ENCODE results near the gene ATP6V1C2. TPM values are rescaled to one million over a fixed set of nuclear protein-coding genes. Genes with fewer than 3 reads are reported as not detected.

ATP6V1C2 gene
- total RNA-seq, 4 donors from 2014 or later = 130 to 418 (median 211) TPM

GRCh38 chr2:10792001-10792634, 70.7 kb downstream of the ATP6V1C2 start:
- TF ChIP-seq POLR2A (IDR thresholded peaks at IDR 0.05) (no peak), CTCF (IDR thresholded peaks at IDR 0.05) (no peak)
- intact Hi-C loops (cut with DNase I; ENCODE audit: low total_unique reads) = no loop called here
- H3K4me3 ChIP-seq (ENCODE audit: low read depth, poor library complexity, severe bottlenecking) = no peak overlapping the region
- whole genome bisulfite sequencing, 2 donors = 71 to 77% methylated on average over 2 of the region's 2 CpGs
- no peak for DNase-seq (ENCODE audit: low spot score in 2 of 2)

GRCh38 chr2:10792660-10793400, 71.4 kb downstream of the ATP6V1C2 start:
- intact Hi-C loops (cut with DNase I; ENCODE audit: low total_unique reads) = no loop called here
- no peak overlapping the region for H3K4me3 ChIP-seq (ENCODE audit: low read depth, poor library complexity, severe bottlenecking)
- DNase-seq (ENCODE audit: low spot score in 2 of 2) = no peak
- TF ChIP-seq POLR2A (IDR thresholded peaks at IDR 0.05) = no peak
- no peak for TF ChIP-seq CTCF (IDR thresholded peaks at IDR 0.05)
- WGBS, 2 donors = 91 to 93% methylated on average over 17 of the region's 17 CpGs

- 92 to 93% methylated on average over 1 of the region's 1 CpG for WGBS, 2 donors
- intact Hi-C loops (cut with DNase I; ENCODE audit: low total_unique reads) = no loop called here
Measured at GRCh38 chr2:10793816-10794215, 72.4 kb downstream of the ATP6V1C2 start.

GRCh38 chr2:10794876-10795275, 73.4 kb downstream of the ATP6V1C2 start:
- no peak for TF ChIP-seq CTCF (IDR thresholded peaks at IDR 0.05)
- TF ChIP-seq POLR2A (IDR thresholded peaks at IDR 0.05) = no peak
- intact Hi-C loops (cut with DNase I; ENCODE audit: low total_unique reads) = no loop called here
- 75 to 78% methylated on average over 5 of the region's 5 CpGs for WGBS, 2 donors

More at GRCh38 chr2:10793816-10794215, 72.4 kb downstream of the ATP6V1C2 start:
- no peak for TF ChIP-seq CTCF (IDR thresholded peaks at IDR 0.05)
- TF ChIP-seq POLR2A (IDR thresholded peaks at IDR 0.05) = no peak
- no peak overlapping the region for H3K4me3 ChIP-seq (ENCODE audit: low read depth, poor library complexity, severe bottlenecking)
- no peak for DNase-seq (ENCODE audit: low spot score in 2 of 2)

GRCh38 chr2:10795508-10796046, 74.1 kb downstream of the ATP6V1C2 start:
- TF ChIP-seq CTCF (IDR thresholded peaks at IDR 0.05) = no peak
- TF ChIP-seq POLR2A (IDR thresholded peaks at IDR 0.05) = no peak
- H3K4me3 ChIP-seq (ENCODE audit: low read depth, poor library complexity, severe bottlenecking) = no peak overlapping the region
- WGBS, 2 donors = 71 to 78% methylated on average over 7 of the region's 7 CpGs
- DNase-seq (ENCODE audit: low spot score in 2 of 2) = no peak
- intact Hi-C loops (cut with DNase I; ENCODE audit: low total_unique reads) = no loop called here

More at GRCh38 chr2:10794876-10795275, 73.4 kb downstream of the ATP6V1C2 start:
- H3K4me3 ChIP-seq (ENCODE audit: low read depth, poor library complexity, severe bottlenecking) = no peak overlapping the region
- DNase-seq (ENCODE audit: low spot score in 2 of 2) = no peak

Measured in lower leg skin (tissue), 4 donors.